Spleen (tissue), 11 donors: Measurements from ENCODE around the gene FGF5. TPM values are rescaled to one million over a fixed set of nuclear protein-coding genes. Genes with fewer than 3 reads are reported as not detected.

Source experiments
- DNase-seq: peaks from one replicate; pipeline ENCODE4 v3.0.0-alpha.2; 2020
- H3K27ac ChIP-seq, 8 donors: fragments of 200-600 bp; sonication (generic) in 7 of 8; 1 replicate in 4 of 8; 2 replicates in 4 of 8; pipeline versions ENCODE4 v1.5.0 to v1.8.0; 2016 to 2021; ENCODE audit warnings: inconsistent platforms in 4 of 8, mild to moderate bottlenecking in 4 of 8, moderate library complexity in 1 of 8
- H3K27me3 ChIP-seq, 7 donors: fragments of 200-600 bp; sonication (generic) in 6 of 7; replicated peaks in 1 of 7; 1 replicate in 4 of 7; 2 replicates in 3 of 7; pipeline versions ENCODE4 v1.5.0 to v1.8.0; 2016 to 2021; ENCODE audit warnings: inconsistent platforms in 3 of 7, mild to moderate bottlenecking in 1 of 7
- H3K36me3 ChIP-seq, 6 donors: fragments of 200-600 bp; sonication (generic) in 5 of 6; 1 replicate in 4 of 6; 2 replicates in 2 of 6; pipeline versions ENCODE4 v1.5.0 to v1.8.0; 2016 to 2021; ENCODE audit warnings: inconsistent platforms in 2 of 6
- H3K4me1 ChIP-seq, 6 donors: fragments of 200-600 bp; sonication (generic) in 5 of 6; 1 replicate in 3 of 6; 2 replicates in 3 of 6; pipeline versions ENCODE4 v1.5.0 to v1.8.0; 2016 to 2021; ENCODE audit warnings: inconsistent platforms in 3 of 6
- H3K4me3 ChIP-seq, 8 donors: fragments of 200-600 bp; sonication (generic) in 7 of 8; 1 replicate in 4 of 8; 2 replicates in 4 of 8; pipeline versions ENCODE4 v1.5.0 to v1.8.0; 2016 to 2021; ENCODE audit warnings: inconsistent platforms in 4 of 8, mild to moderate bottlenecking in 4 of 8, moderate library complexity in 2 of 8
- H3K9me3 ChIP-seq, 8 donors: fragments of 200-600 bp; sonication (generic) in 7 of 8; 1 replicate in 4 of 8; 2 replicates in 4 of 8; pipeline versions ENCODE4 v1.5.0 to v1.8.0; 2016 to 2021; ENCODE audit warnings: inconsistent platforms in 4 of 8
- POLR2A ChIP-seq, 3 donors: fragments of 450-650 bp; IDR thresholded peaks; one replicate each; pipeline ENCODE4 v1.5.1; 2017; ENCODE audit warnings: antibody characterized with exemption in 3 of 3, mild to moderate bottlenecking in 1 of 3
- POLR2AphosphoS5 ChIP-seq, 3 donors: sonication (generic); formaldehyde crosslinking; IDR thresholded peaks; one replicate each; pipeline ENCODE4 v1.5.1; 2017; ENCODE audit warnings: antibody characterized with exemption in 3 of 3
- WGBS, 5 donors: extraction: QIAGEN DNeasy Blood & Tissue Kit in 3 of 5; methylation state at CpG; one replicate each; pipeline versions ENCODE4 v1.1.5 to v1.1.7; 2013 to 2018; 5-methylcytosine and 5-hydroxymethylcytosine counted together
- intact Hi-C: fragments of 100-400 bp; cut with DNase I; formaldehyde crosslinking; loops from one replicate; pipeline ENCODE4 v1.15.0; 2023; ENCODE audit warnings: low total_unique reads
- polyA plus RNA-seq, 3 donors: library from polyadenylated mRNA; stranded (reverse); fragments of 200-250 nt; gene quantifications; one replicate each; pipeline ENCODE4 v1.2.1, GENCODE V29; 2013
- total RNA-seq, 7 donors: library from RNA; depleted of rRNA in 3 of 7; stranded (reverse); fragments of >200 nt in 3 of 7; fragmentation: NEBNext Ultra II Directional in 4 of 7; extraction: Animal tissue kit (Norgen Biotek cat#: 25700) in 4 of 7; gene quantifications; one replicate each; pipeline versions ENCODE4 v1.1.0 to v1.2.1, GENCODE V29; 2016 to 2021
- TF ChIP-seq, protein P1 (sequence below), 11 experiments: fragments of 200-600 bp in 7 of 11; fragments of 450-650 bp in 4 of 11; sonication (generic) in 4 of 11; IDR thresholded peaks in 8 of 11; conservative IDR thresholded peaks in 3 of 11; 1 replicate in 7 of 11; 2 replicates in 4 of 11; pipeline versions ENCODE4 v1.4.0 to v1.8.0; 2016 to 2021; ENCODE audit warnings: antibody characterized with exemption in 11 of 11, inconsistent platforms in 4 of 11, mild to moderate bottlenecking in 1 of 11
- donor health status: healthy with polysubstance abuse.
- donor health status: DM: no; HTN: no; CAD: no; lungs with moderate emphysema.
- donor health status: DM: no; HTN: no; CAD: no.
- donor health status: Bipolar disorder and iron deficiency.
- donor health status: healthy.
- donor health status: DM: no; HTN: no; CAD: no.
- donor health status: DM: yes; HTN: yes; CAD: no.

FGF5 gene
- total and polyA plus RNA-seq, 10 donors: 0.06 TPM; not detected in 9

DNA sequence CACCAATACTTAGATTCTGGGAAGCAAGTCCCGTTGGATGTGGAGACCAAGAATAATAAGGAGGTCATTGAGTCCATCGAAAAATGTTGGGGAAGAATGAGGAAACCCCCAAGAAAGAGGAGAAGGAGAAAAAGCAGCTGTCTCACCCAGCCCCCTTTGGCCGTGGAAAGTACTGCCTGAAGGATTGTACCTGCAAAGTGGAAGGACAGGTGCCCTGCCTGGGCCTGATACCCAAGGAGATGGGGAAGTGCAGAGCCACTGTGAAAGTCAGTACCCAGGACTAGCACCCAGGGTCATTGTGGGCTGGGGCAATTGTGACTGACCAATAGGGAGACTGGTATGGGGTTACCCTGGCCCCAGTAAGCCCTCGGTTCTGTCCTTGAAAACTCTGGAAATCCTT, 55.3 kb downstream of the FGF5 start:
- 72 to 88% (median 75%) methylated on average over 4 of the region's 4 CpGs for WGBS, 5 donors

DNA sequence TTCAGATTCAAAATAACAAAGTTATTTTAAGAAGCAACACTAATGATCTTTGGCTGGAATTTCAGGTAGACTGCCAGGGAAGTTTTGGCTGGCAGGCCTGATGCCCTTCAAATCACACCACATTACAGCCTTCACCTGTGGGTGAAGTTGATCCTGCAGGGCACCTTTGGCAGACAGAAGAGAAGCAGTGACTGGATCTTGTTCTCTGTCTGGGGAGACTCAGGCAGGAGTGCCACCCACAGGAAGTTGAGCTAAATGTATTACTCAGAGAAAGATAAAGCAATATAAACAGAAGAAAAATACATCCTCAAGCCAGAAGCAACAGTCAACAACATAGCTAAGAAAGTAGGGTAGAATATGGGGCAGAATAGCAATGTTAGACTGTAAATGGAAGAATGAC, 56.3 kb downstream of the FGF5 start:
- H3K9me3 ChIP-seq: no peaks in the 10 kb centered on the region
- H3K27ac ChIP-seq: no peak overlapping the region
- peaks cover 0 to 10% (median 0%) of the 10 kb centered on the region in 7 donors for H3K27me3 ChIP-seq
- DNase-seq: no peak
- no peak overlapping the region for H3K4me3 ChIP-seq
- no peaks in the 10 kb centered on the region for H3K4me1 ChIP-seq
- H3K36me3 ChIP-seq: no peaks in the 10 kb centered on the region
- TF ChIP-seq POLR2A (IDR thresholded peaks at IDR 0.05) (no peak), POLR2AphosphoS5 (IDR thresholded peaks at IDR 0.05) (no peak)
- TF ChIP-seq, protein P1, sequence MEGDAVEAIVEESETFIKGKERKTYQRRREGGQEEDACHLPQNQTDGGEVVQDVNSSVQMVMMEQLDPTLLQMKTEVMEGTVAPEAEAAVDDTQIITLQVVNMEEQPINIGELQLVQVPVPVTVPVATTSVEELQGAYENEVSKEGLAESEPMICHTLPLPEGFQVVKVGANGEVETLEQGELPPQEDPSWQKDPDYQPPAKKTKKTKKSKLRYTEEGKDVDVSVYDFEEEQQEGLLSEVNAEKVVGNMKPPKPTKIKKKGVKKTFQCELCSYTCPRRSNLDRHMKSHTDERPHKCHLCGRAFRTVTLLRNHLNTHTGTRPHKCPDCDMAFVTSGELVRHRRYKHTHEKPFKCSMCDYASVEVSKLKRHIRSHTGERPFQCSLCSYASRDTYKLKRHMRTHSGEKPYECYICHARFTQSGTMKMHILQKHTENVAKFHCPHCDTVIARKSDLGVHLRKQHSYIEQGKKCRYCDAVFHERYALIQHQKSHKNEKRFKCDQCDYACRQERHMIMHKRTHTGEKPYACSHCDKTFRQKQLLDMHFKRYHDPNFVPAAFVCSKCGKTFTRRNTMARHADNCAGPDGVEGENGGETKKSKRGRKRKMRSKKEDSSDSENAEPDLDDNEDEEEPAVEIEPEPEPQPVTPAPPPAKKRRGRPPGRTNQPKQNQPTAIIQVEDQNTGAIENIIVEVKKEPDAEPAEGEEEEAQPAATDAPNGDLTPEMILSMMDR (IDR thresholded peaks at IDR 0.05 in 8 of 11, conservative IDR thresholded peaks at IDR 0.05 in 3 of 11): no peak
- intact Hi-C loops: no loop called here

More for the DNA sequence above, 55.3 kb downstream of the FGF5 start:
- no peak for TF ChIP-seq POLR2AphosphoS5 (IDR thresholded peaks at IDR 0.05)
- no peak for TF ChIP-seq POLR2A (IDR thresholded peaks at IDR 0.05)
- TF ChIP-seq, protein P1 (IDR thresholded peaks at IDR 0.05 in 8 of 11, conservative IDR thresholded peaks at IDR 0.05 in 3 of 11): no peak
- Histone ChIP-seq H3K4me3 (no peak overlapping the region), H3K27ac (no peak overlapping the region), H3K36me3 (no peaks in the 10 kb centered on the region), H3K9me3 (no peaks in the 10 kb centered on the region), H3K27me3 (peaks cover 0 to 8% (median 0%) of the 10 kb centered on the region in 7 donors), H3K4me1 (no peaks in the 10 kb centered on the region)
- intact Hi-C loops: no loop called here
- DNase-seq: peak; percentile 47

DNA sequence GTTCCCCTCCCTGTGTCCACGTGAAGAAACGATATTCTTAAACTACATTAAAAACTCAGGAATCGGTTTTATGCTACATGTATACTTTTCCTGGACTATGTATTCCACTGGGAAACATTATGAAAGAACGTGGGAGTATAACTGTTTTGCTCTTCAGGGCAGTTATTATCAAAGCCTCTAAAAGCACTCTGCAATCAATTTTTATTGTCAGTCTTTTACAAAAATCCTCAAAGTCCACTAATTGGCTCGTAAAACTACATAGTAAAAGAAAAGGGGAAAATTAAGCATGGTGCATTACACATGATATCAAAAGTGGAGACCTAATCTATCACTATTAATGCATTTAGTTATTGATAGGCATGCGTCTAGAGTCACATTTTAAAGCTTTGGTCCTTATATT, 57.7 kb downstream of the FGF5 start:
- H3K27ac ChIP-seq: no peak overlapping the region
- H3K4me3 ChIP-seq: no peak overlapping the region
- H3K36me3 ChIP-seq: no peaks in the 10 kb centered on the region
- intact Hi-C loops: no loop called here
- no peak for DNase-seq
- TF ChIP-seq POLR2AphosphoS5 (IDR thresholded peaks at IDR 0.05): no peak
- no peak for TF ChIP-seq POLR2A (IDR thresholded peaks at IDR 0.05)
- TF ChIP-seq, protein P1 (IDR thresholded peaks at IDR 0.05 in 8 of 11, conservative IDR thresholded peaks at IDR 0.05 in 3 of 11): no peak
- H3K27me3 ChIP-seq: peaks cover 0 to 18% (median 0%) of the 10 kb centered on the region in 7 donors
- H3K4me1 ChIP-seq: no peaks in the 10 kb centered on the region
- H3K9me3 ChIP-seq: no peaks in the 10 kb centered on the region
- WGBS, 5 donors: 75 to 83% (median 80%) methylated on average over 6 of the region's 6 CpGs

DNA sequence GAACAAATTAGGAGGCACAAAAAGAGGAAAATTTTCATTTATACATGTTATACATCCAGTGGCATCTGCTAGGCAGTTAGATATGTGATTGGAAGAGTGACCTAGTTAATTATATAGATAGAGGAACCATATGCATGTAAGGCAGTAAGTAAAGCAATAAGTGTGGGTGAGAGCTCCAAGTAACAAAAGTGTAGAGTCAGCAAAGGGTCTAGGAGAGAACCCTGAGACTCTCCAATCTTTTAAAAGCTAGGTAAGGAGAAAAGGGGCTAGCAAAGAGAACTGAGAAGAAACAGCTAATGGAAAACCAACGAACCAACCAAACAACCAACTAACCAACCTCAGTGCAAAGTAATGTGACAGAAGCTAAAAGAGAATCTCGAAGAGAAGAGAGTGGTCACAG, 65.2 kb downstream of the FGF5 start:
- Histone ChIP-seq H3K4me3 (no peak overlapping the region), H3K27ac (no peak overlapping the region), H3K36me3 (no peaks in the 10 kb centered on the region), H3K4me1 (peaks cover 0 to 18% (median 13%) of the 10 kb centered on the region in 6 donors), H3K9me3 (no peaks in the 10 kb centered on the region), H3K27me3 (peaks cover 0 to 68% (median 8%) of the 10 kb centered on the region in 7 donors)
- TF ChIP-seq, protein P1 (IDR thresholded peaks at IDR 0.05 in 8 of 11, conservative IDR thresholded peaks at IDR 0.05 in 3 of 11): no peak
- no peak for TF ChIP-seq POLR2AphosphoS5 (IDR thresholded peaks at IDR 0.05)
- no peak for TF ChIP-seq POLR2A (IDR thresholded peaks at IDR 0.05)
- intact Hi-C loops: no loop called here
- WGBS, 5 donors: 67 to 92% (median 74%) methylated on average over 2 of the region's 2 CpGs
- DNase-seq: no peak
